ENCODE data around the gene MLLT10.

DNA sequence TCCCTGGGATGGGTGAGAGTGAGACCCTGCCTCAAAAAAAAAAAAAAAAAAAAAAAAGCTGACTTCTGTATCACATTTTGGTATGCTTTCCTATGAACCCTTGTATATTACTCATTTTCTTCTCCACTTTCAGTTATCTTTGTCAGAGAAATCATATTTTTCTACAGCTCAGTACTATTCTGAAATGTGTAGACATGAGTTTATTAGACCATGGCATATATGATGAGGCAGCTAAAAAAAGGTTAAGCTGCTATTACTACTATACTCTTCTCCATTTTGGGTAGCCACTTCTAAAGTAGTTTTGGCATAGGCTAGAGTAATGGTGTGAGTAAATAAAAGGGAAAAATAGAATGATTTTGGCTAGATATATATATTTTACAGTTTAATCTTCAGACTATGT, 53.4 kb downstream of the MLLT10 start:
- TF ChIP-seq EP300 (IDR thresholded peaks at IDR 0.05) (no peak), POLR2A (IDR thresholded peaks at IDR 0.05) (no peak)
